ENCODE data around the gene ORC1. TPM values are rescaled to one million over a fixed set of nuclear protein-coding genes. Genes with fewer than 3 reads are reported as not detected.
"Not testable (repeated sequence)": the region's sequence is repeated elsewhere in the genome, so short reads cannot be mapped to it uniquely, and the experiment has no call there.

The ORC1 gene
- polyA plus RNA-seq, 5 donors: 5.2 to 8.2 (median 7.9) TPM

DNA sequence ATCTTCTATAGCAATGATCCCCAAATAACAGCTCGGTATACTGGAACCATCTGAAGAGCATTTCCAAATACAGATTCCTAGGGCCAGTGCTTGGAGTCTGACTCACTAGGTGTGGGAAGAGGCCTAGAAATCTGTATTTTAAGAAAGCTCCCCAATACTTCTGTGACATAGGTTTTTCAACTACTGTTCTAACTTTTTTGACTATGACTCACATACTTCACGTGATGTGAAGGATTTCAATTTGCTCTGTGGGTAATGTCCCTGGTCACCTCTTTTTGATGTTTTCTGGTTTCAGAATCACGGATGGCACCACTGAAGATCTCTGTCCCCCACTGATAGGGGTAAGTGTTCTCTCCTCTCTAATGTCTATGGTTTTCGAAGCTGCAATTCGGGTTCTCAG is 11.0 kb downstream of the ORC1 start:
- DNase-seq: no peak

DNA sequence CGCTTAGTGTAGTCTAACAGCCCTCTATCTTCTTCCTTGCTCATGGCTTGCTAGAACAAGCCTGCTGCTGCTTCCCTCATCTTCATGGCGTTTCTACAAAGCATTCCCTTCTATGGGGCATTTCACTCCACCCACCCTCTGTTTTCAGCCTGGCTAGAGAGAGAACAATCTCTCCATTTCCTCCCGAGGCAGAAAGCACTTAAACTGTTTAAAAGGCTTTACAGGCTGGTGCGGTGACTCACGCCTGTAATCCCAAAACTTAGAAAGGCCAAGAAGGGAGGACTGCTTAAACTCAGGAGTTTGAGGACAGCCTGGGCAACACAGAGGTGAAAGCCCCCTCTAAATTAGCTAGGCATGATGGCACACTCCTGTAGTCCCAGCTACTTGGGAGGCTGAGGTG is 17.8 kb downstream of the ORC1 start:
- DNase-seq: no peak

DNA sequence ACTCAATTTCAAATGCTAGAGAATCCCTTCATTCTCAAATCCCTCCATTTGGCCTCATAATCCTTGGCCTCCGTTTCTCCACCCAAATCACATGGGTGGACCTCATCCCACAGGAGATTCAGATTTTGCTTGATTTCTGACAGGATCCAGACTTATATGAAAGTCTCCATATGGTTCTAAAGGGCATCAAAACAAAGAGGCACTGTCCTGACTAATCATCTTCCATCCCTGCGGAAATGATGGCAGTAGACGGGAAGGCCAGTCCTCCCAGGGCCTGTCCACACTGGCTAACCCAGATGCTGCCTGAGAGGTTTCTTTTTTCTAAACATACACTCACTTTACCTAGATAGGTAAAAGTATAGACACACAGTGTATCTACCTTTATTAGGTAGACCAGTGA is 18.8 kb downstream of the ORC1 start:
- DNase-seq: no peak

DNA sequence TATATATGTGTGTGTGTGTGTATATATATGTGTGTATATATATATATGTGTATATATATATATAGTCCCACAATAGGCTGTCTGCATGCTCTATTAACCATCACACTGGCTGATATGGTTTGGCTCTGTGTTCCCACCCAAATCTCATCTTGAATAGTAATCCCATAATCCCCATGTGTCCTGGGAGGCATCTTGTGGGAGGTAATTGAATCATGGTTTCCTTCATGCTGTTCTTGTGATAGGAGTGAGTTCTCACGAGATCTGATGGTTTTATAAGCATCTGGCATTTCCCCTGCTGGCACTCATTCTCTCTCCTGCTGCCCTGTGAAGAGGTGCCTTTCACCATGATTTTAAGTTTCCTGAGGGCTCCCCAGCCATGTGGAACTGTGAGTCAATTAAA is 34.4 kb downstream of the ORC1 start:
- DNase-seq: not testable (repeated sequence)

DNA sequence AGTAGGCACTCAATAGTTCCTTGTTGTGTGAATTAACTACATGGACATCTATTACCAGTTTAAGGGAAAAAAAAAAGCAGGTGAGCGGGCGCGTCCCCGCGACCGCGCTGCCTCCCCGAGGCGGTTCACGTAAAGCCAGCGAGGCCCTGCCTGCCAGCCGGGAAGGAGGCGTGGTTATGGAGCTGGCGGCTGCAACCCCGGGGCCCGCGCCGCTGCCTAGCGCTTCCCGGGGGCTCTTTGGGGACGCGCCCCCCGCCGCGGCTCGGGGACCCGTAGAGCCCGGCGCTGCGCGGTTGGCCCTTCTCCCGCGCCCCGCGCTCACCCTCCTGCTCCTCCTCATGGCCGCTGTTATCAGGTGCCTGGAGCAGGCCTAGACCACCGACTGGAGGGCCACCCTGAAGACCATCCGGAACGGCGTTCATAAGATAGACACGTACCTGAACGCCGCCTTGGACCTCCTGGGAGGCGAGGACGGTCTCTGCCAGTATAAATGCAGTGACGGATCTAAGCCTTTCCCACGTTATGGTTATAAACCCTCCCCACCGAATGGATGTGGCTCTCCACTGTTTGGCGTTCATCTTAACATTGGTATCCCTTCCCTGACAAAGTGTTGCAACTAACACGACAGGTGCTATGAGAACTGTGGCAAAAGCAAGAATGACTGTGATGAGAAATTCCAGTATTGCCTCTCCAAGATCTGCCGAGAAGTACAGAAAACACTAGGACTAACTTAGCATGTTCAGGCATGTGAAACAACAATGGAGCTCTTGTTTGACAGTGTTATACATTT is 35.6 kb downstream of the ORC1 start:
- DNase-seq: peak; percentile 36

DNA sequence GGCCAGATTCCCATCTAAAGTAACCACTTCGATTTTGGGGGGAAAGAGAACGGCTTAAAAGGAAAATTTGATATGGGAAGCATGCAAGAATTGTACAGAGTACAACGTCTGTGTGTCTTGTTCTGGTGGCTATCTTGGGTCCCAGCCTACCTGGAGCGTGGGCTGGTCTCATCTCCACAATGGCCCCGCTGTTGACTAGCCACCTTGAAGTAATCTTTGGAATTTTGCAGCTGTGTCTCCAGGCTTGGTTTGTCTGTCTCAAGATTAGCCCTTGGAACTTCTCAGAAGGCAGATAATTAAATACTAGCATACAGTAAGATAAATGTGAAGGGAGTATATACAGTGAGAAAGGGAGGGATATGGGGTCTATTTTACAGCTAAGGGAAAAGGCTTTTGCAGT is 37.0 kb downstream of the ORC1 start:
- DNase-seq: no peak

DNA sequence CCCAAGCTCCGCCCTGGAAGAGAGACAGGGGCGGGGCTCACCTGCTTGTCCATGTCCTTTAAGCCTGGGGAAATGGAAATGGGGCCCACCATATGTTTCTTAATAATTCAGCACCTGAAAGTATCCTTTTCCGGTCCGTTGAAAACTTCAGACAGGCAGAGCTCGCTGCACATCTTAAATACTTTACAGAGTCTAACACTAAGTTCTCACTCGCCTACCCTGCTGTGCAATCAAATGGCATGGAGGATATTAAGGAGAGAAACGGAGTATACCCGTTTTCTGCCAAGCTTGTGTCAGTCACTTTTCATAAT is 37.8 kb downstream of the ORC1 start:
- no peak for DNase-seq

DNA sequence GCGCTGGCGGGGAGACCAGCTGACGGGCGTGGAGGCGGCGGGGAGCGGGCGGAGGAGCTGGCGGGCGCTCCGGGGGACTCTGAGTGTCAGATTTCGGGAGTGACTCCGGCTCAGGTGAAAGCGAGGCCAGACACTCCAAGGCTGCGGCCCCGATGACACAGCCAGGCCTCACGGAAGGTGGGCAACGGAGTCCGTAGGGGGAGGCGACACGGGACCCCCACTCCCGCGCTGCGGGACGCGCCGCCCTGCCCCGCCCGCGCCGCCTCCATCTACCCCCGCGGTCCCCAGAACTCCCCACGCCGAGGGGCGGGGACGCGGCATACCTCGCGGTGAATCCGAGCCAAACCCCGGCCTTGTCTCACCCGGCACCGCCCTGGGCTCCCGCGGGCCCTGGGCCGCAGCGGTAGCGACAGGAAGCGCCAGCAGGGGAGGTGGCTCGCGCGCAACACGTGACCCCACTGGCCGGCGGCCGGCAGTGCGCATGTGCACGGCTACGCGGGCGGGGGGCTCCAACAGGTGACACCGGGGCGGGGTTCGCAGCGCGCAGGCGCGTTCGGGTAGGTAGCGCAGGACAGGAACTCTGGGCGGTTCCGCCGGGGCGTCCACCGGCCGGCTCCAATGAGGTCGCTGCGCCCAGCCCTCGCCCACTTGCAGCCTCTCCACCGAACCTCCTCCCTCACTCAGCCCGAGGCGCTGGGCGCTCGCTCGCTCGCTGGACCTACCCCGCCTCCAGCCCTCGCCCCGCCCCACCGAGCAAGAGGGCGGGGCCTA is 38.3 kb downstream of the ORC1 start, which contains the start of gene CC2D1B:
TSS of gene CC2D1B (minus strand) at position 460 of the 771 bp plus-strand sequence. CDS start 1,585 bp downstream, outside the sequence.
- DNase-seq: peak; percentile 96 to 97

DNA sequence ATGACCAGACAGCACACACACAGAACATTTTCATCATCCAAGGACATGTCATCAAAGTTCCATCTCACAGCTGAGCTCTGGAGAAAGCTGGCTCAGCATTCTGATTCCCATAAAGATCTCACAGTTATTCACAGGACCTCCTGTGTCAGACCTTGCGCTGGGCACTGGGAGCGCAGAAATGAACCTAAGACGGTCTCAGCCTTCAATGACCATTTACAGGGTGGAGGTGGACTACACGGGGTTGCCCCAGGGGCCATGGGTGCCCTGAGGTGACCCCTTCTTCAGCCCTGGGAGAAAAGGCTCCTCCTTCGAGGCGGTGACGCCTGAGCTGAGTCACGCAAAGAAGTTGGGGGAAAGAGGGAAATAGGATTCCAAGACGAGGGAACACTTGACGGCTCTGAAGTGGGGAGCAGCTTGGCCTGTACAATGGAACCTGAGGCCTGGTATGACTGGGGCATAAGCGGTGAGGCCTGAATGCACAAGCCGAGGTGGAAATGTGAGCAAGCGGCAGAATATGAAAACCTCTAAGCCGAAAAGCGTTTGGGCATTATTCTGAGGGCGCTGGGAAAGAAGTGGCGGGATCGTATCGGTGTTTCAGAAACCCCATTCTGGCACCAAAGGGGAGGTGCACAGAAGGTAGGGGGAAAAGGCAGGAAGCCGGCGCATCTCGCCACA is 39.0 kb downstream of the ORC1 start:
- DNase-seq: peak; percentile 23 to 38

DNA sequence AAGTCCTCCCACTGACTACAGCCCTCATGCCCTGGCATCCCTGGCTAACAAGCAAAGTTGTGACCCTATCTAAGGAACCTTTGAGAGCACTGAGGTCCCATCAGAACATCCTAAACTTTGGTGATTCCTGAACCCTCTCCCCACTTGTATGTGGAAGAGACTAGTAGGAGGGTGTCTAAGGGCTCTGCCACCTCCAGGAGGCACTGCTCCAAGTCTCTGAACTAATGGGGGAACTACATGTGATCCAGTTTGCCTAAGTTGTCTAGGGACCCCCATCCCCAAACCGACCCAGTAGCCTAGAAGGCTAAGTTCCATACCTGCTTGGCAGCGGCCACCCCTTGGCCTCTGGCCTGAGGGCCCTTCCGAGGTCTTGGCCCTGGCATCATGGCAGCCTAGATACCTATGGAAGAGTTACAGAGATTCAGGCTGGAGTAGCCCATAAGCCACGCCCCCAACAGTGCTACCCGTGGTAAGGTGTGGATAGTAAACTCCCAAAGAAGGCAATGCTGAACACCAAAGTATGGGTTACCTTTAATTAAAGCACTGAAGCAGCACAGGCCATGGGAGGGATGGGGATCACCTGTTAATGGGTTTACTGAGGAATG is 39.9 kb downstream of the ORC1 start:
- DNase-seq: no peak

DNA sequence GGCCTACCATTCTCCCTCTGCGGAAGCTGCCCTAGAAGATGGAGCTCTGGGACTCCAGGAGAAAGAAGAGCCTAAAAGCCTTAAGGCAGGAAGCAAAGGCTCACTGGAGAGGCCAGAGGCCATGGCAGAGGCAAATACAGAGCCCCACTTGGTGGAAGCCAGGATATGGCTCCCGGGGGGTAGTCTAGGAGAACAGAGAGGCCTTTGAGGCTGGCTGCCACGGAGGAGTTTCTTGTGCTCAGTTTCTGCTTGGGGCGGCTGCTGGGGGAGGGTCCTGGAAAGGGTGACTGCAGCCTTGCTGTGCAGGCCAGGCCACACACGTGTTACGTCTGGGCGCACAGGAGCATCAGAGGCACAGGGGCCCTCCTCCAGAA is 43.6 kb downstream of the ORC1 start:
- DNase-seq: no peak

DNA sequence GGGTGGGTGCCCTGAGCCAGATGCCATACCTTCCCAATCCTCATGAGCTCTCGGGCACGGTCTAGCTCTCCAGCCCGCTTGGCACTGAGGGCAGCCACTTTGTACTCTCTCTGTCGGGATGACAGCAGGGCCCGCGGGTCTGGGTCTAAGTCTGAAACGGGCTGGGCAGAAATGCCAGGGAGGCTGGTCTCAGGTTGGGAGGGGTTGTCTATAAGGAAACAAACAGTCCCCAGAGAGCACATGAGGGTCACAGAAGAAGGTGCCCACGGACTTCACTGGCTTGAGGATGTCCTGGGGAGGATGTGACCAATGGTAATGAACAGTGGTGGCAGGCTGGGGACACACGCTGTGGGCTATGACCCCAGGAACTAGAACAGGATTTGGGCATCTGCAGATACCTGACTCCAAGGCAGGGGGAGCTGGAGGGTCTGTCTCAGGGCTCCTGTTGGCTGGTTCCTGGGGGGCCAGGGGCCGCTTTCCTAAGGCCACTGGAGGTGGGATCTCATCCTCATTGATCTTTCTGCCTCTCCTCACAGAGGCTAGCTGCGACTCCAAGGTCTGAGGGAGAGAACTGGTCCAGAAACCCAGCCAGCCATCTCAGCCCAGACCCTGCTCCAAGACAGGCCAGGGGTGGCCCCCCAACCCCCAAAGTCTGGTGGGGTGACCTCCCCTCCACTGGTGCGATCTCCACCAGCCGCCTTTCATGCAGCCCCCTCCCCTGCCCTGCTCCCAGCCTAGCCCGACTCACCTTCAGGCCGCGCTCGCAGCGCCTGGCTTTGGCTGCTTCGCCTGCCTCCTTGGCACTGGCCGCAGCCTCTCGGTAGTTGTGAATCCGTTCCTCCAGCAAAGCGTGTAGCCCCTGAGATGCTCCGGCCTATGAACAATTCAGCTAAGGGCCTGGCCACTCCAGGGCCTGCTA is 44.3 kb downstream of the ORC1 start:
- no peak for DNase-seq

DNA sequence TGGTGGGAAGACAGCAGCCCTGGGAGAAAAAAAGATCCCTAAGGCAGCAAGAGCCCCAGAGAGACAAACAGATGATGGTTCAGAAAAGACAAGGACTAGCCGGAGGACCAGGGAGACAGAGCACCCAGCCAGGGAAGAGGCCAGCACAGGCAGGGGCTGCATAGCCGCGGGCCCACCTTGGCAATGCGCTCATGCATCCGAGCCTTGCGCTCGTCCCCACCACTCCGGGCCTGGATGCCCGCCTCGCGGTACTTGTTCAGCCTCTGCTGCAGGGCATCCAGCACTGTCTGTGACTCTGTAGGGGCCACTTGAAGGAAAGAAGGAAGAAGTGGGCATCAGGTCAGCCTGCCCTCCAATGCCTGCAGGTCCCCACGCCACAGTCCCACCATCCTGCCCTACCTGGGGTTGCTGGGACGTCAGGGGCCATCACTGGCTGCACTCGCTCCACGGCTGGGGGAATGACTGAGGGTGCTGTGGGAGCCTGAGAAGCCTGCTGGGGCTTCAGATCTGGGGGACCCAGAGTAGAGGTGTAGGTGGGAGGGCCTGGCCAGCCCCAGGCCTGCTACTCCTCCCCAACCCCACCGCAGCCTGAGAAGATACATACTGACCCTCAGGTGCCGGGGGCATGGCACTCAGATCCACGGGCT is 45.2 kb downstream of the ORC1 start:
- DNase-seq: no peak

DNA sequence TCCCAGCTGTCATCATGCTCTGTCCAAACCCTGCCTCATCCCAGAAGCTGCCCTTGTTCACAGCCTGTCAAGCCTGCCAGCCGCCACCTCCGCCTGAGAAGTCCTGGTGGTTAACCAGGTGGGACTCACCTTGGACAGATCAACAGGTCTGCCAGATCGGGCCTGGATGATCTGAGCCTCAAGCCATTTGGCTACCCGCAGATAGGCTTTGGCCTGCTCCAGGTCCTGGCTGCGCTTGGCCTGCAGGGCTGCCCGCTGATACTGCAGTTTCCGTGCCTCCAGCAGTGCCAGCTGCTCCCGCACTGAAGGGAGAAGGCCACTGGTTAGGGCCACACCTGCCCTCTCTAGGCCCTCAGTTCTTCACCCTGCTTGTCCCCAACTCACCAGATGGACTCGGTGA is 46.8 kb downstream of the ORC1 start:
- no peak for DNase-seq

DNA sequence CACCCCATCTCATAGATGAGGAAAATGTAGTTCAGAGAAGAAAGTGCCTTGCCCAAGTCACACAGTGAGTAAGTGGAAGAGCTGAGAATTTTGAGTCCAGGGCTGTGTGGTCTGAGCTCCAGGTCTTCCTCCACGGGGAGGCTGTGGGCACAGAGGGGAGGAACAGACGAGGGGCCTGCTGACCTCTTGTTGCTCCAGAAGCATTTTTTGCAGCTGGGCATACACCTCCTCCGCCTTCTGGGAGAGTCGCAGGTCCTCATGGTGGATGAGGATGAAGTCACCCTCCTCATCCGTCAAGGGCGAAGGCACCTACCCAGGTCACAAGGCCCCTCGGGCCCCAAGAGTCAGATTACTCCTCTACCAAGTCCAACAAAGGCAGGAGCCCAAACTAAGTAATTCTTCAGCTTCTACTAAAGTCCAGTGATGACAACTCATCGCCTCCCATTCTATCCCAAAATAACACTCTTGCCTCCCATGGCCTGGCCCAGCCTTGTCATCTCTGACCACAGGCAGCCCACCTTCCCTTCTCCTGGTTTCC is 47.3 kb downstream of the ORC1 start:
- no peak for DNase-seq

DNA sequence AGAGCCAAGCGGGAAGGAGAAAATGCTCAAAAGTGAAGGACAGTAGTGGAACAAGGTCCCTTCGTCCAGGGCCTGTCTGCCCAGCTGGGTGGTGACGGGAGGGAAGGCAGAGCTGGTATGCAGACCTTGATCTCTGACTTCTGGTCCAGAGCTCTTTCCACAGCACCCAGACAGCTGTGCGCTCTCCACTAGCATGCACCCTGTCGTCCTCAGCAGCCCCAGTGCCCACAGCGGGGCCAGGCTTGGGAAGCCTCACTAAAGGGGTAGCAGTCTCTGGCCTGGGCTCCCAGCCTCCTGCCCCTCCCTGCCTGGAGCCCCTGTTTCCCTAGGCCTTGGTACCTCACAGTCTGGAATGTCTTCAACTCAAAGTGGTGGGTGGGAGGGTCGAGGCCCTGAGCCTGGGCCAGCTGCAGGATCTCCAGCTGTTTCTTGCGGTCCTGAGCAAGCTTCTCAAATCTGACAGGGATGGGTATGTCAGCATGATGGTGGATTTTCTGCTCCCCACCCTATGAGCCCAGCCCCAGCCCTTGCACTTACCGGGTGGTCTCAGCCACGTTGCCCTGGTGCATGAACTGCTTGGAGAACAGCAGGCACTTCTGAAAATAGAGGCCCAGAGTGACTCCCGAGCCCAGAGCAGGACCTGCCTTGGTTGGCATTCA is 48.2 kb downstream of the ORC1 start:
- DNase-seq: no peak

DNA sequence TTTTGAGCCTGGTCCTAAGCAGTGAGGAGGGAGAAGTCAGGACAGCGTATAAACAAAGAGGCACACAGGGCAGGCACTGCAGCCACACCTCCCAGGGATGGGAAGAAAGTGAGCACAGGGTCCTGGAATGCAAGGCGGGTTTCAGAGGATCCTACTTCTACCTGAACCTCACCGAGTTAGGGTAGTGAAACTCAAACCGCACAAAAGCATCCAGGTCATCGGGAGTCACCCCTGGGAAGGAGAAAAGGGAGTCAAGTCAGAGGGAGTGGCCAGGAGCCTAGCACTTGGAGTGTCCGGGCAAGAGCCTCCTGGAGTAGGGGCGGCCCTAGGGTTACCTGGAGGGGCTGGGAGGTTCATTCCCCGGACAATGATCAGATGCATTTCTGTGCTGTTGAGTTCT is 48.8 kb downstream of the ORC1 start:
- DNase-seq: no peak

DNA sequence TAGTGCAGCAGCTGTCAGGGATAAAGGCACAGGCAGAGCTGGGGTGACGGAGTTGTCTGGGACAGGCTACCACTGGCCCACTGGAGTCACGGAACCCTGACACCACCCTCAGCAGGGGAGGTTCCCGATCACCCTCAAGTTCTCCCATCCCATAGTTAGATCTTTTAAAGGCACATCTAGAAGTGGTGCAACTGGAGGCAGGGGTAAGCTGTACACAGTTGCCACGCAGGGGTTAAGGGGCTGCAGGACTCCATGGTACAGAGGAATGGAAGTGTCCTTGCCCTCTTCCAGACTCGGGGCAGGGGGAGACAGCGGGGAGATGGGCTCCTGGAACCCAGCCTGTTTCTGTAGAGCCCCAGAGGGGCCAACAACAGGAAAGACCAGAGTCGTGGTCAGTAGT is 51.5 kb downstream of the ORC1 start:
- no peak for DNase-seq

DNA sequence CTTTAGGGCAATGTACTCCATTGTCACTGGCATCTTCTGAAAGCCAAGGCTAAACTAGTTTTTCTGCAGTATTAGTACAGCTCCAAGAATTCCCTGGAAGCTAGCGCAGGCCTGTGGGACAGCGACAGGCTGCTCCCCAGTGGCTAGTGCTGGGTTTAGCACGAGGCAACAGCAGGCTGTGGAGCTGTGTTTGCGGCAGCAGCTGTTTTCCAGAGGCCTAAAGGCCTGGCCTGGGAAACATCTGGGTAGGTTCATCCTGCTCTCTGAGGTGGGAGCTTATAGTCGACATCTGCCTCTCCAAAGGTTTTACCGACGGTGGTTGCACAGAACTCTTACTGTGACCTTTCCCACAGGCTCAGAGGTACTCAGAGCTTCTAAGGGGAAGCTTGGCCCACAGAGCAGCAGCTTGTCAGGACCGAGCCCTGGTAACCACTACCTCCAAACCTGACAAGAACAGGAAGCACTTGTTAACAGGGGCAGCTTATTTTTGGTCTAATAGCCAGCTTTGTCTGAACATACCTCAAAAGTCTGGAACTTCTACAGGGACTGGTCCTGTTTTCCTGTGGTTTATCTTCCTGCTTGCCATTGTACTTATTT is 55.4 kb downstream of the ORC1 start:
- DNase-seq: peak in 1 of 2 donors; percentile 24

DNA sequence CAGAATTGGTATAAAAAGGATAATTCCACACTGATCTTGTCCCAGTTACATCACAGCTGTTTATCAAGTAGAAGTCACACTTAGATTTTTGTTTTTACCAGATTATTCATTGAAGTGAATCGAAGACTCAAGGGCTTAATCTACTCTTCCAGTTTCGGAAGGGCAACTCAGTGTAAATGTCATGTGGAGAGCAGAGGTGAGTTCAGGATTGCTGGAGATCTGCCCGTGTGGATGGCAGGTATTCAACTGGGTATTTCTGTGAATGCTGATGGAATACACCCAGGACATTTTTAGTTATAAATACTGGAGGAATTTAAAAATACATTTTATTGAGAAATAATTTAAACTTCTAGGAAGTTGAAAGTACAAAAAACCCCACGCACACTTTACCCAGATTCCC is 57.6 kb downstream of the ORC1 start:
- DNase-seq: no peak
